Uterus (tissue), 4 donors: Measurements from ENCODE around the gene TMEM175. TPM values are rescaled to one million over a fixed set of nuclear protein-coding genes. Genes with fewer than 3 reads are reported as not detected.

Experiments
- DNase-seq, 2 donors: peaks; one replicate each; pipeline ENCODE4 v3.0.0-alpha.2; 2019 to 2020
- H3K27ac ChIP-seq, 2 donors: fragments of 200-600 bp; sonication (generic); 1 replicate in 1 of 2; 2 replicates in 1 of 2; pipeline ENCODE4 v1.5.1; 2016 to 2018
- H3K27me3 ChIP-seq, 2 donors: fragments of 200-600 bp; sonication (generic); one replicate each; pipeline ENCODE4 v1.5.1; 2018 to 2019; ENCODE audit warnings: control low read depth in 1 of 2
- H3K36me3 ChIP-seq, 2 donors: fragments of 200-600 bp; sonication (generic); one replicate each; pipeline ENCODE4 v1.5.1; 2019; ENCODE audit warnings: control low read depth in 1 of 2
- H3K4me1 ChIP-seq, 2 donors: fragments of 200-600 bp; sonication (generic); one replicate each; pipeline ENCODE4 v1.5.1; 2018 to 2019; ENCODE audit warnings: control low read depth in 1 of 2
- H3K4me3 ChIP-seq, 2 donors: fragments of 200-600 bp; sonication (generic); 1 replicate in 1 of 2; 2 replicates in 1 of 2; pipeline ENCODE4 v1.5.1; 2018 to 2019; ENCODE audit warnings: mild to moderate bottlenecking in 1 of 2
- H3K9me3 ChIP-seq, 2 donors: fragments of 200-600 bp; sonication (generic); one replicate each; pipeline ENCODE4 v1.5.1; 2019; ENCODE audit warnings: control low read depth in 1 of 2
- CTCF ChIP-seq, 4 experiments: fragments of 200-600 bp in 2 of 4; fragments of 450-650 bp in 2 of 4; sonication (generic) in 2 of 4; IDR thresholded peaks; one replicate each; pipeline ENCODE4 v1.5.1; 2016 to 2019; ENCODE audit warnings: antibody characterized with exemption in 4 of 4, mild to moderate bottlenecking in 2 of 4, moderate library complexity in 1 of 4
- POLR2A ChIP-seq, 2 donors: fragments of 450-650 bp; IDR thresholded peaks; one replicate each; pipeline ENCODE4 v1.6.1; 2016; ENCODE audit warnings: antibody characterized with exemption in 2 of 2, mild to moderate bottlenecking in 1 of 2, moderate library complexity in 1 of 2
- intact Hi-C: fragments of 100-400 bp; cut with DNase I; formaldehyde crosslinking; loops from one replicate; pipeline ENCODE4 v1.15.1; 2023; ENCODE audit warnings: low total_unique reads
- total RNA-seq, 4 donors: library from RNA; depleted of rRNA in 3 of 4; stranded (reverse); fragments of >200 nt in 3 of 4; gene quantifications; one replicate each; pipeline versions ENCODE4 v1.1.0 to v1.2.4, GENCODE V29; 2014 to 2023
- donor health status: DM: yes; HTN: yes; CAD: no.

Gene TMEM175
- total RNA-seq, 4 donors from 2014 or later: 9.9 to 39.7 (median 26.3) TPM

- H3K4me1 ChIP-seq: no peaks in the 10 kb centered on the region
- no peaks in the 10 kb centered on the region for H3K27me3 ChIP-seq
- intact Hi-C loops: no loop called here
- DNase-seq: peak in 1 of 2 donors; percentile 13
- TF ChIP-seq POLR2A (IDR thresholded peaks at IDR 0.05) (no peak), CTCF (IDR thresholded peaks at IDR 0.05) (no peak)
- no peaks in the 10 kb centered on the region for H3K9me3 ChIP-seq
- no peaks in the 10 kb centered on the region for H3K36me3 ChIP-seq
- no peak overlapping the region for H3K4me3 ChIP-seq
- H3K27ac ChIP-seq: no peak overlapping the region
Observed at GRCh38 chr4:951594-952468, 19.6 kb downstream of the TMEM175 start.

- Histone ChIP-seq H3K27me3 (no peaks in the 10 kb centered on the region), H3K9me3 (no peaks in the 10 kb centered on the region), H3K27ac (no peak overlapping the region), H3K4me1 (no peaks in the 10 kb centered on the region), H3K36me3 (no peaks in the 10 kb centered on the region), H3K4me3 (no peak overlapping the region)
- no peak for DNase-seq
- no peak for TF ChIP-seq CTCF (IDR thresholded peaks at IDR 0.05)
- TF ChIP-seq POLR2A (IDR thresholded peaks at IDR 0.05): no peak
- intact Hi-C loops: no loop called here
Observed at GRCh38 chr4:952881-953573, 20.8 kb downstream of the TMEM175 start.

GRCh38 chr4:953574-953915, 21.3 kb downstream of the TMEM175 start:
- TF ChIP-seq CTCF (IDR thresholded peaks at IDR 0.05): no peak
- no peak for TF ChIP-seq POLR2A (IDR thresholded peaks at IDR 0.05)
- Histone ChIP-seq H3K4me3 (no peak overlapping the region), H3K4me1 (no peaks in the 10 kb centered on the region), H3K27ac (no peak overlapping the region), H3K9me3 (no peaks in the 10 kb centered on the region), H3K36me3 (no peaks in the 10 kb centered on the region), H3K27me3 (no peaks in the 10 kb centered on the region)
- intact Hi-C loops: no loop called here
- peak in 1 of 2 donors; percentile 13 for DNase-seq

GRCh38 chr4:954211-955020, 22.2 kb downstream of the TMEM175 start:
- H3K27me3 ChIP-seq: no peaks in the 10 kb centered on the region
- H3K27ac ChIP-seq: no peak overlapping the region
- no peak overlapping the region for H3K4me3 ChIP-seq
- H3K9me3 ChIP-seq: no peaks in the 10 kb centered on the region
- intact Hi-C loops: no loop called here
- no peaks in the 10 kb centered on the region for H3K36me3 ChIP-seq
- no peak for DNase-seq
- TF ChIP-seq POLR2A (IDR thresholded peaks at IDR 0.05) (no peak), CTCF (IDR thresholded peaks at IDR 0.05) (no peak)
- H3K4me1 ChIP-seq: no peaks in the 10 kb centered on the region
